Measurements from ENCODE around the gene GRID1.

DNA sequence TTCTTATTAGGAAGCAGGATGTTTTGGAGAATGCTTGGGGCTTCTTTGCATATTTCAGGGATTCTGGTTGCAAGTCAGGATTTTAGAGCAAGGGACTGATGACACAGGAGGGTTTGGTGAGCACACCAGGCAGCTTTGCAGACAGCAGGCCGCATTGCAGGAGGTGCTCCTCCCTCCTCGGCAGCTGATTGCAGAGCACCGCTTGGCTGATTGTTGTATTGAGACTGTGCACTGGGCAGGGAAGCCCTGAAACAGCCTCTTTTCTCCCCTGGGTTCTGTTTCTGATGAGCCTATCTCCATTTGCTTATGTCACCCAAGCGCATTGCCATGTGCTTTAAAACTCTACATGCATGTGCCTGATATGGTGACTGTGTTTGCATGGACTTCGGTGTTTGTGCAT, 769.6 kb downstream of the GRID1 start:
- TF ChIP-seq EZH2 (IDR thresholded peaks at IDR 0.05), result no peak
- TF ChIP-seq RAD21 (IDR thresholded peaks at IDR 0.05; ENCODE audit: low read depth), result no peak
- no peak for TF ChIP-seq POLR2A (IDR thresholded peaks at IDR 0.05; ENCODE audit: borderline replicate concordance, extremely low read depth, insufficient read depth, insufficient read length)
- TF ChIP-seq, protein P1, sequence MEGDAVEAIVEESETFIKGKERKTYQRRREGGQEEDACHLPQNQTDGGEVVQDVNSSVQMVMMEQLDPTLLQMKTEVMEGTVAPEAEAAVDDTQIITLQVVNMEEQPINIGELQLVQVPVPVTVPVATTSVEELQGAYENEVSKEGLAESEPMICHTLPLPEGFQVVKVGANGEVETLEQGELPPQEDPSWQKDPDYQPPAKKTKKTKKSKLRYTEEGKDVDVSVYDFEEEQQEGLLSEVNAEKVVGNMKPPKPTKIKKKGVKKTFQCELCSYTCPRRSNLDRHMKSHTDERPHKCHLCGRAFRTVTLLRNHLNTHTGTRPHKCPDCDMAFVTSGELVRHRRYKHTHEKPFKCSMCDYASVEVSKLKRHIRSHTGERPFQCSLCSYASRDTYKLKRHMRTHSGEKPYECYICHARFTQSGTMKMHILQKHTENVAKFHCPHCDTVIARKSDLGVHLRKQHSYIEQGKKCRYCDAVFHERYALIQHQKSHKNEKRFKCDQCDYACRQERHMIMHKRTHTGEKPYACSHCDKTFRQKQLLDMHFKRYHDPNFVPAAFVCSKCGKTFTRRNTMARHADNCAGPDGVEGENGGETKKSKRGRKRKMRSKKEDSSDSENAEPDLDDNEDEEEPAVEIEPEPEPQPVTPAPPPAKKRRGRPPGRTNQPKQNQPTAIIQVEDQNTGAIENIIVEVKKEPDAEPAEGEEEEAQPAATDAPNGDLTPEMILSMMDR (IDR thresholded peaks at IDR 0.05 in 2 of 3, conservative IDR thresholded peaks at IDR 0.05 in 1 of 3; ENCODE audit: borderline replicate concordance in 1 of 3, insufficient read depth in 1 of 3, low read depth in 2 of 3, low read length in 2 of 3), result no peak
- TF ChIP-seq TCF7L2 (IDR thresholded peaks at IDR 0.05; ENCODE audit: borderline replicate concordance, extremely low read depth, insufficient read depth, insufficient read length), result no peak
- no peak for TF ChIP-seq FOSL1 (IDR thresholded peaks at IDR 0.05; ENCODE audit: low read depth)
- no peak for TF ChIP-seq YY1 (IDR thresholded peaks at IDR 0.05; ENCODE audit: extremely low read depth, insufficient replicate concordance, low read depth, low read length)
- TF ChIP-seq ELF1 (IDR thresholded peaks at IDR 0.05; ENCODE audit: borderline replicate concordance, low read depth), result no peak
- TF ChIP-seq EGR1 (IDR thresholded peaks at IDR 0.05; ENCODE audit: low read depth), result no peak
- TF ChIP-seq, protein P2, sequence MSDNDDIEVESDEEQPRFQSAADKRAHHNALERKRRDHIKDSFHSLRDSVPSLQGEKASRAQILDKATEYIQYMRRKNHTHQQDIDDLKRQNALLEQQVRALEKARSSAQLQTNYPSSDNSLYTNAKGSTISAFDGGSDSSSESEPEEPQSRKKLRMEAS (IDR thresholded peaks at IDR 0.05), result no peak
- no peak for TF ChIP-seq CBX3 (IDR thresholded peaks at IDR 0.05; ENCODE audit: low read depth)

Measured in HCT116 (cell line).